Kidney (tissue), 14 donors: ENCODE measurements around the gene TENM4. TPM values are rescaled to one million over a fixed set of nuclear protein-coding genes. Genes with fewer than 3 reads are reported as not detected.

Source experiments
- DNase-seq, 5 donors: peaks; one replicate each; pipeline ENCODE4 v3.0.0-alpha.2; 2013 to 2020
- FAIRE-seq: peaks from 2 replicates; lab custom pipeline; 2012; peaks lifted over from hg19 to GRCh38; lab: Jason Lieb, UNC
- H3K27ac ChIP-seq, 2 donors: one replicate each; pipeline ENCODE4 v1.7.0; 2013; ENCODE audit warnings: low read depth in 2 of 2, low read length in 2 of 2, inconsistent platforms in 1 of 2
- H3K27me3 ChIP-seq: one replicate; pipeline ENCODE4 v1.7.1; 2013; ENCODE audit warnings: low read length, inconsistent platforms; ENCODE audit not compliant: control insufficient read depth, insufficient read depth
- H3K36me3 ChIP-seq, 3 donors: one replicate each; pipeline versions ENCODE4 v1.7.0 to v1.7.1; 2013; ENCODE audit warnings: low read length in 3 of 3, control low read depth in 1 of 3, inconsistent platforms in 1 of 3; ENCODE audit not compliant: insufficient read depth in 3 of 3, control insufficient read depth in 2 of 3
- H3K4me1 ChIP-seq, 3 donors: one replicate each; pipeline versions ENCODE4 v1.7.0 to v1.7.1; 2013; ENCODE audit warnings: low read length in 3 of 3, inconsistent platforms in 1 of 3, low read depth in 1 of 3; ENCODE audit not compliant: control insufficient read depth in 2 of 3, insufficient read depth in 2 of 3
- H3K4me3 ChIP-seq, 3 donors: one replicate each; pipeline versions ENCODE4 v1.7.0 to v1.8.1; 2013; ENCODE audit warnings: low read length in 3 of 3, control low read depth in 1 of 3, inconsistent platforms in 1 of 3
- H3K9ac ChIP-seq, 3 donors: one replicate each; pipeline versions ENCODE4 v1.7.0 to v1.7.1; 2013; ENCODE audit warnings: low read length in 3 of 3, control low read depth in 1 of 3, inconsistent platforms in 1 of 3
- H3K9me3 ChIP-seq, 3 donors: one replicate each; pipeline versions ENCODE4 v1.7.0 to v1.7.1; 2013; ENCODE audit warnings: low read length in 3 of 3, control low read depth in 1 of 3, inconsistent platforms in 1 of 3; ENCODE audit not compliant: control insufficient read depth in 2 of 3, insufficient read depth in 1 of 3
- CTCF ChIP-seq: IDR thresholded peaks from 3 replicates; pipeline ENCODE4 v1.5.1; 2012; ENCODE audit warnings: mild to moderate bottlenecking, moderate library complexity, borderline replicate concordance; ENCODE audit not compliant: insufficient read depth; ENCODE audit errors: extremely low read depth
- intact Hi-C: fragments of 100-400 bp; cut with DNase I; formaldehyde crosslinking; loops from one replicate; pipeline ENCODE4 v1.11.1; 2022
- polyA plus RNA-seq: library from polyadenylated mRNA; stranded (reverse); fragments of 350-450 nt; fragmentation: Illumina TruSeq; extraction: RNeasy Lipid Tissue Mini Kit (QIAGEN cat#74804); gene quantifications from one replicate; pipeline ENCODE4 v1.2.3, GENCODE V29; 2014; ENCODE audit warnings: low read depth, low replicate concordance; ENCODE audit not compliant: insufficient read depth
- total RNA-seq: library from RNA; stranded (reverse); fragmentation: NEBNext Ultra II Directional; extraction: Animal tissue kit (Norgen Biotek cat#: 25700); gene quantifications from one replicate; pipeline ENCODE4 v1.2.1, GENCODE V29; 2021
- donor health status: control.
- donor health status: control.
- donor health status: control.
- donor health status: control.
- donor health status: control.
- donor health status: DM: yes; HTN: yes; CAD: no.
- donor health status: Normal renal cell carcinoma (clear cell type).

The TENM4 gene
- total and polyA plus RNA-seq, 2 donors from 2014 or later, result 0.34 to 31.0 TPM

GRCh38 chr11:78742430-78742829 lies 698.4 kb downstream of the TENM4 start:
- no peak overlapping the region for H3K4me3 ChIP-seq
- no peak overlapping the region for H3K9ac ChIP-seq
- DNase-seq (peak in 1 of 5 donors; percentile 79), FAIRE-seq (no peak)
- H3K4me1 ChIP-seq, result no peaks in the 10 kb centered on the region
- H3K27ac ChIP-seq, result no peak overlapping the region
- peaks cover 0 to 3% (median 0%) of the 10 kb centered on the region in 3 donors for H3K36me3 ChIP-seq
- intact Hi-C loops, result no loop called here
- TF ChIP-seq CTCF, result no peak
- no peaks in the 10 kb centered on the region for H3K9me3 ChIP-seq
- no peaks in the 10 kb centered on the region for H3K27me3 ChIP-seq

- Histone ChIP-seq H3K36me3 (peaks cover 0 to 3% (median 0%) of the 10 kb centered on the region in 3 donors), H3K27me3 (no peaks in the 10 kb centered on the region), H3K27ac (no peak overlapping the region), H3K9me3 (no peaks in the 10 kb centered on the region), H3K4me1 (no peaks in the 10 kb centered on the region), H3K4me3 (no peak overlapping the region), H3K9ac (no peak overlapping the region)
- FAIRE-seq (no peak), DNase-seq (no peak)
- no peak for TF ChIP-seq CTCF
- intact Hi-C loops, result no loop called here
These were observed 699.1 kb downstream of the TENM4 start for GRCh38 chr11:78741741-78742140.

DNA sequence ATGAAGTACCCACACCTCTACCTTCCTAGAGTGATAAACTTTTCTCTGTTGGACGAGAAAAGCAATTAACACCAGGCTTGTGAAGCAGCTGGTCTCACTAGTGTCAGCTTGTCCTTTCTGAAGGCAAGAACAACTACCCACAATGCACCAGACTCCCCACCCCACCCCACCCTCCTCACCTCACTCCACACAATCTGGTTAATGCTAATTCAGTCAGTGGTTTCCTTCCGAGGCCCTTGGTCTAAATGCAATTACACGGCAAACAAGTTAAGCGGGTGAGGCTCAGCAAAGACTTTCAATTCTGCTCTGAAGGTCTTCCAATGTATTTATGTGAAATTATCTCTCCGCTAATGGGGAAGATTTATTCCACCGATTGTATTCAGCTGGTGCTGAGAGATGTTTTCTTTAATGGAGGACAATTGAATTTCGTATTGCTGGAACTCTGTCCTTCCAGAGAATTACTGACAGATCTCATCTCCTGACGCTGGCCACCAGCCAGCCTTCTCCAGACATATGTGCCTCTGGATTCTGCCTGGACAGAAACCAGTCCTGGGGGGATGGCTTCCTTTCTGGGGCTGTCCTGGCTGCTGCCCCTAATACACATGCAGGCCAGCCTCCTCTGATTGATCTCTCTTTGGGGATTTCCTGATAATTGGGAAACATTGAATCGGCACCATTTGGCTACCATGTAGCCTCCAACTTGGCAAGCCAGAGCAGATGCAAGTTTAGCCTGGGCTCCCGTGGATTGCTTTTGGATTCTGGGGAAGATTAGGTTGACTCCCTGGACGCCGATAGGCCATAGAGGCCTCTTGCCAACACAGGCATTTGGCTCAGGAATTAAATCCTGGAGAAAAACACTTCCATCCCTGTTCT lies 700.4 kb downstream of the TENM4 start:
- DNase-seq (peak in 1 of 5 donors; percentile 48), FAIRE-seq (no peak)
- Histone ChIP-seq H3K4me3 (no peak overlapping the region), H3K27me3 (no peaks in the 10 kb centered on the region), H3K9ac (no peak overlapping the region), H3K9me3 (no peaks in the 10 kb centered on the region), H3K36me3 (peaks cover 0 to 3% (median 0%) of the 10 kb centered on the region in 3 donors), H3K27ac (no peak overlapping the region), H3K4me1 (no peaks in the 10 kb centered on the region)
- TF ChIP-seq CTCF, result no peak
- intact Hi-C loops, result no loop called here
